ENCODE measurements around the gene TAOK3. TPM values are rescaled to one million over a fixed set of nuclear protein-coding genes. Genes with fewer than 3 reads are reported as not detected.

TAOK3 gene
- total and polyA plus RNA-seq, 9 of the 15 experiments (the other 6 are each of a cell fraction or from before 2014, with no cell fraction given), result 24.3 to 83.5 (median 47.1) TPM

DNA sequence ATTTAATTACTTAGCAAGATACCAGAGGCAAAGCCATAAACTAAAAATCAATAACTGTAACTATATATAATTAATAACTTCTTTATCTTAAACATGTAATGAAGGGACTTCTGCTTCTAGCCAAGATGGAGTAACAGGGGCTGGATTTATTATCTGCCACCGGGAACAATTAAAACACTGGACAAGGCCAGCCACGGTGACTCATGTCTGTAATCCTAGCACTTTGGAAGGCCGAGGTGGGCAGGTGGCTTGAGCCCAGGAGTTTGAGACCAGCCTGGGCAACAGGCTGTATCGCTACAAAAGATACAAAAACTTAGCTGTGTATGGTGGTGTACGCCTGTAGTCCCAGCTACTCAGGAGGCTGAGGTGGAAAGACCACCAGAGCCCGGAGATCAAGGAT lies 113.6 kb downstream of the TAOK3 start:
- Histone ChIP-seq H3K36me3 (ENCODE audit: control insufficient read depth, insufficient read depth, low read length) (peaks cover 26% of the 10 kb centered on the region; the same call in 2 of the 3 replicates), H3K4me3 (no peak overlapping the region), H3K9me3 (replicated peaks; ENCODE audit: control insufficient read depth, insufficient read depth, low read depth, low read length) (no peaks in the 10 kb centered on the region), H2AFZ (ENCODE audit: low read depth, low read length) (no peak overlapping the region), H3K27ac (ENCODE audit: extremely low read depth, low read depth, low read length) (no peak overlapping the region), H3K9ac (ENCODE audit: insufficient read depth in 1 of 2, low read depth in 2 of 2, low read length in 2 of 2) (no peak overlapping the region), H3K4me2 (ENCODE audit: insufficient read depth, low read length) (no peak overlapping the region), H3K9me1 (ENCODE audit: control insufficient read depth, insufficient read depth, low read length) (no peaks in the 10 kb centered on the region), H3K4me1 (replicated peaks in 1 of 2; ENCODE audit: control insufficient read depth in 2 of 2, insufficient read depth in 2 of 2, low read length in 2 of 2) (no peaks in the 10 kb centered on the region), H3K79me2 (ENCODE audit: control insufficient read depth, insufficient read depth, low read length) (peaks cover 2% of the 10 kb centered on the region; the same call in 1 of the 3 replicates), H3K27me3 (ENCODE audit: control insufficient read depth in 2 of 2, insufficient read depth in 2 of 2, low read length in 2 of 2) (no peaks in the 10 kb centered on the region), H4K20me1 (replicated peaks; ENCODE audit: control insufficient read depth, insufficient read depth, low read length) (no peaks in the 10 kb centered on the region)
- CTCF ChIA-PET (ENCODE audit: low intra/inter-chr PET ratio), result no interaction called here
- FAIRE-seq (no peak), DNase-seq (ENCODE audit: extremely low read depth in 1 of 4, low spot score in 3 of 4) (peak in 1 of 4 experiments; percentile 5), ATAC-seq (no peak)
- POLR2A ChIA-PET, result interaction anchor here (0.7 to 1.0 kb wide), 2 partner anchors 10 to 17 kb away, joined by 3 read pairs; no protein-coding TSS in a partner anchor
- intact Hi-C loops (cut with micrococcal nuclease) (no loop called here), in situ Hi-C loops (cut with MboI) (no loop called here)
- BruUV-seq (replicated peaks), result no TSS peak
- TF ChIP-seq BACH1 (tag; IDR thresholded peaks at IDR 0.05) (no peak), ATF4 (CRISPR knock-in tag; IDR thresholded peaks at IDR 0.05) (no peak), NR3C1 (CRISPR knock-in tag; IDR thresholded peaks at IDR 0.05) (no peak), IRF1 (CRISPR knock-in tag; IDR thresholded peaks at IDR 0.05; ENCODE audit: borderline replicate concordance) (no peak), NCOA1 (IDR thresholded peaks at IDR 0.05; ENCODE audit: low read depth) (no peak), ZC3H8 (IDR thresholded peaks at IDR 0.05) (no peak), SRSF1 (IDR thresholded peaks at IDR 0.05; ENCODE audit: low read depth, low read length) (no peak), EWSR1 (IDR thresholded peaks at IDR 0.05; ENCODE audit: borderline replicate concordance, low read depth, partially characterized antibody) (no peak), ESRRB (CRISPR knock-in tag; IDR thresholded peaks at IDR 0.05; ENCODE audit: borderline replicate concordance) (no peak), PHF8 (IDR thresholded peaks at IDR 0.05; ENCODE audit: borderline replicate concordance, low read length) (no peak), HDAC1 (IDR thresholded peaks at IDR 0.05) (no peak), SRSF7 (optimal IDR thresholded peaks at IDR 0.05; ENCODE audit: low read depth, low read length) (no peak)
- TF ChIP-seq, protein P1, sequence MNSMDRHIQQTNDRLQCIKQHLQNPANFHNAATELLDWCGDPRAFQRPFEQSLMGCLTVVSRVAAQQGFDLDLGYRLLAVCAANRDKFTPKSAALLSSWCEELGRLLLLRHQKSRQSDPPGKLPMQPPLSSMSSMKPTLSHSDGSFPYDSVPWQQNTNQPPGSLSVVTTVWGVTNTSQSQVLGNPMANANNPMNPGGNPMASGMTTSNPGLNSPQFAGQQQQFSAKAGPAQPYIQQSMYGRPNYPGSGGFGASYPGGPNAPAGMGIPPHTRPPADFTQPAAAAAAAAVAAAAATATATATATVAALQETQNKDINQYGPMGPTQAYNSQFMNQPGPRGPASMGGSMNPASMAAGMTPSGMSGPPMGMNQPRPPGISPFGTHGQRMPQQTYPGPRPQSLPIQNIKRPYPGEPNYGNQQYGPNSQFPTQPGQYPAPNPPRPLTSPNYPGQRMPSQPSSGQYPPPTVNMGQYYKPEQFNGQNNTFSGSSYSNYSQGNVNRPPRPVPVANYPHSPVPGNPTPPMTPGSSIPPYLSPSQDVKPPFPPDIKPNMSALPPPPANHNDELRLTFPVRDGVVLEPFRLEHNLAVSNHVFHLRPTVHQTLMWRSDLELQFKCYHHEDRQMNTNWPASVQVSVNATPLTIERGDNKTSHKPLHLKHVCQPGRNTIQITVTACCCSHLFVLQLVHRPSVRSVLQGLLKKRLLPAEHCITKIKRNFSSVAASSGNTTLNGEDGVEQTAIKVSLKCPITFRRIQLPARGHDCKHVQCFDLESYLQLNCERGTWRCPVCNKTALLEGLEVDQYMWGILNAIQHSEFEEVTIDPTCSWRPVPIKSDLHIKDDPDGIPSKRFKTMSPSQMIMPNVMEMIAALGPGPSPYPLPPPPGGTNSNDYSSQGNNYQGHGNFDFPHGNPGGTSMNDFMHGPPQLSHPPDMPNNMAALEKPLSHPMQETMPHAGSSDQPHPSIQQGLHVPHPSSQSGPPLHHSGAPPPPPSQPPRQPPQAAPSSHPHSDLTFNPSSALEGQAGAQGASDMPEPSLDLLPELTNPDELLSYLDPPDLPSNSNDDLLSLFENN (IDR thresholded peaks at IDR 0.05; ENCODE audit: low read depth in 2 of 2, low read length in 2 of 2), result no peak
- 59% methylated on average over 6 of the region's 6 CpGs for WGBS (ENCODE audit: insufficient coverage, low coverage, missing lambda C conversion rate)

Measured in K562 (cell line).